ENCODE results near the gene MED12L.
"Not testable (repeated sequence)": the region's sequence is repeated elsewhere in the genome, so short reads cannot be mapped to it uniquely, and the experiment has no call there.

MED12L gene

GRCh38 chr3:151383956-151384355 is 298.5 kb downstream of the MED12L start:
- peak; percentile 50 for DNase-seq (ENCODE audit: low spot score)

DNA sequence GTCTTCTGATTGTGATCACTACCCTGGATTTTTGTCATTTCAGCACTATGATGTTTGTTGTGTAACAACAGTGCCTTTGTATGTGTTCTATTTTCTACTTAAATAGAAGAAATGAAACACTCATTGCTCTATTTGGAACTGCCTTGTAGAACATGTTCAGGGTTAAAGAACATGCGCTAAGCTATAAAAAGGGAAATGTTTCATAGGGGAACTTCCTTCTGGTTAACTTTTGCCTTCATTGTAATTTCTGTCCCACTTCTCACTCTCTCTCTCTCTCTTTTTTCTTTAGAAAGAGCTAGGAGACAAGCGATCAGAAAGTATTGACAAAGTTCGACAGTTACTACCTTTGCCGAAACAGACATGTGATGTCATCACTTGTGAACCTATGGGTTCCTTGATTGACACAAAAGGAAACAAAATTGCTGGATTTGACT is 299.3 kb downstream of the MED12L start, which contains the start of gene P2RY12:
Gene P2RY12, minus strand, starts transcription at position 13 of the 434 bp plus-strand sequence. CDS start 45,908 bp downstream, outside the sequence.
- DNase-seq (ENCODE audit: low spot score), result peak; percentile 44

GRCh38 chr3:151386056-151386455 is 300.6 kb downstream of the MED12L start:
- DNase-seq (ENCODE audit: low spot score), result no peak

- DNase-seq (ENCODE audit: low spot score), result no peak
Measured at GRCh38 chr3:151387432-151387831, 302.0 kb downstream of the MED12L start.

DNA sequence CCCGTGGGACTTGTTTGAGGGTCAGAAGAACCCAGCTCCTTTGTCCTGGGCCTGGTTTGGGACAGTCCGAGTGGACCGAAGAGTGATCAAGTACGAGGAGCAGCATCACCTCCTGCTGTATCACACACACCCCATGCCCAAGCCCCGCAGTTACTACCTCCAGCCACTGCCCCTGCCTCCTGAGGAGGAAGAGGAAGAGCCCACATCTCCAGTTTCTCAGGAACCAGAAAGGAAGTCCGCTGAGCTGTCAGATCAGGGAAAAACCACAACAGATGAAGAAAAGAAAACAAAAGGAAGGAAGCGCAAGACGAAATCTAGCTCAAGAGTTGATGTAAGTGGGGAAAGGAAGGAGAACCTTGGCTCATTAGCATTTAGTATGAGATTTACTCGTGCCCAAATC is 302.4 kb downstream of the MED12L start:
- DNase-seq (ENCODE audit: low spot score), result no peak

DNA sequence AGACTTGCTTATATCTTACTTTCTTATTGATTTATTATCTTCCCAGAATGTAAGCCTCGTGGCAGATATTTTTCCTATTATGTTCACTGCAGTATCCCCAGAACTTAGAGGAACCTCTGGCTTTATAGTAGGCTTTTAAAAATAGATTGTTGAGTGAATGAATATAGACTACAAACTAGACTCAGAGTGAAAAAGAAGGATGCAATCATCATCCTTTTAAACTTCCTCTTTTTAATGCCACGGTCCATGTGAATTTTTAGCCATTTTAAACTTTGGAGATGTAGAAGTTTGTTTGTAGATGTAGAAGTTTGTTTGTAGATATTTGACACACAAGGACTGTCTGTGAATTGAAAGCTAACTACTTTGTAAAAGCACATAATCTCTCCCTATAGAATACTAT is 306.3 kb downstream of the MED12L start:
- DNase-seq (ENCODE audit: low spot score), result no peak

- DNase-seq (ENCODE audit: low spot score), result not testable (repeated sequence)
Measured at GRCh38 chr3:151392191-151392590, 306.7 kb downstream of the MED12L start.

DNA sequence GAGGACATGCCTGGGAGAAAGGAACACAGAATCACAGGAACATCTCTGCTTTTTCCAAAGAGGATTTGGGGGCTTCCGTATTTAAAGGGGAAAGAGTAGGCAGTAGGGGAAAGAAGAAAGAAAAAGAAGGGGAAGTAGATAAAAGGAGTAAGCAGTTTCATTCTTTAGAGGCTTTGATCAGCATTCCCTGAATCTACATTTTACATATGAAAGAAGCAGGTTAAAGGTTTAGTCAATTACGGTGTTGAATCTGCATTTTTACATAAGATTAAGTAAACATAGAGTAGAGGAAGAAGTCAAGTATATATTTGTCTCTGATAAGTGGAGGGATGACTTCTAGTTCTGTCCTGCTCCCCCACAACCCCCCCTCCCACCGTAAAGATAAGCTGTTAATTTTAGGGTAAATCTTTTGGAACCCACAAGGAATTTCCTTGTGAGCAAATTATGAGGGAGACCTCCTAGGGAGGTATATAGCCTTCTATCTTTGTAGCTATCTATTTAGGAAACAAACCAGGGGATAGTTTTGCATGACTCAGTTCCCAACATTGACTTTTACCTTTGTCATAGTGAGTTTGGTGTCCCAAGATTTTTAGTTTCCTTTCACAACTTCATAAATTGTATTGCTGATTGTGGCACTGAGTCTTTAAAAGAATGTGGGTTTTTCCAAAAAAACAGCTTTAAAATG is 307.8 kb downstream of the MED12L start:
- DNase-seq (ENCODE audit: low spot score), result no peak

- DNase-seq (ENCODE audit: low spot score), result no peak
Measured at GRCh38 chr3:151393941-151394340, 308.5 kb downstream of the MED12L start.

GRCh38 chr3:151394611-151395010 is 309.1 kb downstream of the MED12L start:
- no peak for DNase-seq (ENCODE audit: low spot score)

DNA sequence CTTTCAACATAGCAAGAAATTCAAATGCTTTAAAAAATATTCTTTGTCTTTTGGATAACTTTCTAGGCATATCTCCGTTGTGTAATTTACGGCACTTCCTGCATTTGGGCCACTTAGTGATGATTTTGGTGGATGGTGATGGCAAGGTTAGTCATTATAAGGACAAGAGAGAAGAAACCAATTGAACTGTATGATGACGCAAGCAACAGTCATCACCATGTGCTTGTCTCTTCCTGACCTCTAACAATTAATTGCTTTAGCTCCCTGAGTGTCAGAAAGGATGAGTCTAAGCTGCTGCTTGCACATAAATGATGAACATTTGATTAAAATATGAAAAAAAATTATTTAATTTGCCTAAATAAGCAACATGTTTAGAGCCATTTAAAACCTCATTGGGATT is 310.3 kb downstream of the MED12L start:
- peak; percentile 55 for DNase-seq (ENCODE audit: low spot score)

DNA sequence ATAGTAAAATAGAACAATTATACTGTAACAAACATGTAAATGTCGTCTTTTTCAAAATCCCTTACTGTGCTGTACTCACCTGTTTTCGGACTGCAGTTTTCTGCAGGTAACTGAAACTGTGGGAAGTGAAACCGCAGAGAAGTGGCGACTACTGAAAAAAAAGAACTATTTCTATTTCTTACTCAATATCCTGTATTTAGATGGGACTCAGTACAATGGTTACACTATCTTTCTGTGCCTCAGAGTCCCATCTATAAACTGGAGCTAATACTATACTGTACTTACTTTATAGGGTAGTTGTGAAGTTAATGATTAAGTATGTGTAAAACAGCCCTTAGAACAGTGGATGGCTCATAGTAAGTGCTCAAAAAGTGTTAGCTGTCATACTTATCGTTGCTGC is 313.4 kb downstream of the MED12L start:
- DNase-seq (ENCODE audit: low spot score), result no peak

DNA sequence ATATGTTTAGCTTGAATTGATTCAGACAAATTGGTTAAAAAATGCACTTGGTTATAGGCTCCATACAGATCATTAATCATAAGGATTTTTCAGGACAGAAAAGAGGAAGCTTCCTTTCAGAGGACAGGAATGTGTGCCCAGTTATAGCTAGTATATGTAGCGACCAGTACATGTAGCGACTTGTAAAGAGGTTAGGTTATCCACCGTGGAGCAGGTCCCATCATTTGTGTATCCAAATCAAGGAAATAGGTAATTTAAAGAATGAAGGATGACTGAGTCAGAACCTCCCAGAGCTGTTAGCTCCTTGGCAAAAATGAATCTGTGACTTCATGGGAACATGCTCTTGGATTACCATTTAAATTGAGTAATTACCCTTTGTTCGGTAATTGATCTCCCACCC is 314.9 kb downstream of the MED12L start:
- no peak for DNase-seq (ENCODE audit: low spot score)

- no peak for DNase-seq (ENCODE audit: low spot score)
Measured at GRCh38 chr3:151402349-151402748, 316.9 kb downstream of the MED12L start.

- no peak for DNase-seq (ENCODE audit: low spot score)
Measured at GRCh38 chr3:151403246-151403645, 317.8 kb downstream of the MED12L start.

GRCh38 chr3:151404316-151404715 is 318.9 kb downstream of the MED12L start:
- DNase-seq (ENCODE audit: low spot score), result no peak

GRCh38 chr3:151407928-151408327 is 322.5 kb downstream of the MED12L start:
- no peak for DNase-seq (ENCODE audit: low spot score)

DNA sequence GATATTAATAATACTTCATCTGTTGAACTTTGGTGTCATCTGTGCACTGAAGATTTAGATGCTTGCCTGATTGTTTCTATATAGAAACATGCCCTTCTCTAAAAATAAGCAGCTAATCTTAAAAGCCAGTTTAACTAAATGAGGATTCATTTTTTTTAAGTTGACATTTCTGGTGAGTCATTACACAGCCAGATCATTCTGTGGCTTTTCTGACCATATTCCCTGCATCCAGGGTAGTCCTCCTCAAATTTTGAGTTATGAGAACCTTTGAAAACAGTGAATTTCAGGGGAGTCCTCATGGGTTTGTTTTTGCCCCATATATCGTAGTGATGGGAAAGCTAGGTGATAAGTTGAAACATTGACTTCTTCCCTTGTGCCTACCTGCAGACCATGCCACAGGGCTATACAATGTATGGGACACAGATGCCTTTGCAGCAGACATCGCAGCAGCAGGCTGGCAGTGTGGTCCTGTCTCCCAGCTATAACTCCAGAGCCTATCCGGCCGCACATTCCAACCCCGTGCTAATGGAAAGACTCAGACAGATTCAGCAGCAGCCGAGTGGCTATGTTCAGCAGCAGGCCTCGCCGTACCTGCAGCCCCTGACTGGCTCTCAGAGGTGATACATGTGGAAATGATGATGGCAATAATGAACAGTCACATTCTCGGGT is 325.6 kb downstream of the MED12L start:
- DNase-seq (ENCODE audit: low spot score), result no peak

GRCh38 chr3:151412989-151413388 is 327.5 kb downstream of the MED12L start:
- no peak for DNase-seq (ENCODE audit: low spot score)

DNA sequence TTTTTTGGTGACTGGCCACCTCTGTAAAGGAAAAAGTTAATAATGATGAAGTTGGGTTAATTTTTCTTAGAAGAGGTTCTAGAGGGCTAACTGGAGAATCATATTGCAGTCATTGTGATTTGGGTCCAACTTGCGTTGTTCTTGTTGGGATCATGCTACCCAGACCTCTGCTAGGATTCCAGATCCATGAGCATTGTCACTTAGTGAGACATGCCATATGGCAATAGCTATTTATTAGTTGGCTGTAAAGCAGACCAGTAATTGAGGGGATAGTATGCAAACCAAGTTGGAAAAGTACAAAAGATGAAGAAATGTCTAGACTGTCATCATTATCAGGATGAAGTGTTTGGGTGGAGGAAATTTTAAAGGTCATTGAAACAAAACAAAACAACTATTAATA is 329.8 kb downstream of the MED12L start:
- no peak for DNase-seq (ENCODE audit: low spot score)

DNA sequence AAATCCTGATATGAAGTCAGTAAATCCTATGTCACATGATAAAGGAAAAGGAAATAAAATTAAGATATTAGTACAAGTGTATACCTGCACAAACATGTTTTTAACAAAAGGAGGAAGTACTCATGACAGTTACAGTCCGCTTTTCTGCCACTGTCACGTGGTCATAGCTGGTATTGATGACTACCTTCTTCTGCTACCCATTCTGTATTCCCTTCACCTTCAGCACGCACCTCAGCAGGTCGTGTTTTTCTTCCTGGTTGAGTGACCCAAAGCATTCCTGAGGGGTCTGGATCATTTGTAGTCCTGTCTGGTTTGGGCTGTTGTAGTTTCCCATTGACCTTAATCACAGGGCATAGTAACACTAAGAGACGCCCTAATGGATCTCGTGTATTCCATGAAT is 334.3 kb downstream of the MED12L start:
- DNase-seq (ENCODE audit: low spot score), result no peak

GRCh38 chr3:151421938-151422337 is 336.5 kb downstream of the MED12L start:
- no peak for DNase-seq (ENCODE audit: low spot score)

- no peak for DNase-seq (ENCODE audit: low spot score)
Measured at GRCh38 chr3:151423091-151423490, 337.6 kb downstream of the MED12L start.
